Hematopoietic multipotent progenitor cell treated with erythropoietin and hydrocortisone succinate and interleukin-3 and kit ligand, for 17 days (in vitro differentiated cells): ENCODE data around the gene CREBZF.

Experiments
- DNase-seq: peaks from one replicate; pipeline ENCODE4 v3.0.0-alpha.2; 2015; ENCODE audit warnings: low spot score

Gene CREBZF, protein sequence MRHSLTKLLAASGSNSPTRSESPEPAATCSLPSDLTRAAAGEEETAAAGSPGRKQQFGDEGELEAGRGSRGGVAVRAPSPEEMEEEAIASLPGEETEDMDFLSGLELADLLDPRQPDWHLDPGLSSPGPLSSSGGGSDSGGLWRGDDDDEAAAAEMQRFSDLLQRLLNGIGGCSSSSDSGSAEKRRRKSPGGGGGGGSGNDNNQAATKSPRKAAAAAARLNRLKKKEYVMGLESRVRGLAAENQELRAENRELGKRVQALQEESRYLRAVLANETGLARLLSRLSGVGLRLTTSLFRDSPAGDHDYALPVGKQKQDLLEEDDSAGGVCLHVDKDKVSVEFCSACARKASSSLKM

DNA sequence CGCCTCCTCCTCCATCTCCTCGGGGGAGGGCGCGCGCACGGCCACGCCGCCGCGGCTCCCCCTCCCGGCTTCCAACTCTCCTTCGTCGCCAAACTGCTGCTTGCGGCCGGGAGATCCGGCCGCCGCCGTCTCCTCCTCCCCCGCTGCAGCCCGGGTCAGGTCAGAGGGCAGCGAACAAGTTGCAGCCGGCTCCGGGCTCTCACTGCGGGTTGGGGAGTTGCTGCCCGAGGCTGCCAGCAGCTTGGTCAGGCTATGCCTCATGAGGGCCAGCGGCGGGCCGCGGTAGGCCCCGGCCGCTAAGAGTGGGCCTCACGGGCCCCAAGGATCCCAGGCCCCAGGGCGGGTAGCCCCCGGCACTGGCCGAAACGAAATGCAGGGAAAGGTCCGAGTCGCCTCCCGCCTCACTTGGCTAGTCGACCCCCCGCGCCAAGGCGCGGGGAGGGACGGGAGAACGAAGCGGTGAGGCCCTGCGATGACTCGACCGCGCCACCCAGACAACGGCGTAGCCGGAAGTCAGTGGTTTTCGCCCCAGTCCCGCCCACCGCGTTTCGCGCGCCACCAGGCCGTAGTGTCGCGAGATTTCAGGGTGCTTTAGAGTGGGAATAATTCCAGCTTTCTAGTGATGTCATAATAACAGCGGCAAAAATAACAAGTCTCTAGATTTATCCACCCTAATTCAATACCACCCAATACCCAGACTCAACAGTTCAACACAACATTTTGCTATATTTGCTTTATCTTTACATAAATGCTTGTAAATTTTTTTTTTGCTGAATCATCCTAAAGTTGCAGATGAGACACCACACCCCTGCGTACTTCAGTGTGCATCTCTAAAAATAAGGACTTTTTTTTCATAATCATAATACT, at the start of gene CREBZF:
TSS of gene CREBZF (minus strand) at position 515 of the 867 bp plus-strand sequence. CDS start at position 261, 254 bp downstream.
- peak; percentile 97 for DNase-seq

- no peak for DNase-seq
These were observed 48.0 kb upstream of the CREBZF start for GRCh38 chr11:85712953-85713352.

DNA sequence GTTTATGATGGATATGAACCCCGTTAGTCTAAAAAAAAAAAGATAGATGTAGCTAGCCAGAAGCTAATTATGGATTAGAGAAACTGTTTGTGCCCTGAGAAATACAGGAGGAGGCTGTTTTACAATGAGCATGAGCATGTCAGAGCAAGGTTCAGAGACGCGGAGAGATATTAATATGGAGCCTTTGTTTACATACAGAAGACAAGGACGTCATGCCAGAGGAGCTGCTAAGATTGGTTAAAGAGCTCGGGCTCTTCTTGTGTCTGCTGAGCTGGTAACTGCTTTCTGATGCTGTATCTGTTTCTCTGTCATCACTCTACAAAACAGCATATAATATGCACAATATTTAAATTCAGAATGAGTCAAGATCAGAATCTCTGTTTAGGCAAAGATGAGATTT, 46.0 kb upstream of the CREBZF start:
- DNase-seq = no peak

DNA sequence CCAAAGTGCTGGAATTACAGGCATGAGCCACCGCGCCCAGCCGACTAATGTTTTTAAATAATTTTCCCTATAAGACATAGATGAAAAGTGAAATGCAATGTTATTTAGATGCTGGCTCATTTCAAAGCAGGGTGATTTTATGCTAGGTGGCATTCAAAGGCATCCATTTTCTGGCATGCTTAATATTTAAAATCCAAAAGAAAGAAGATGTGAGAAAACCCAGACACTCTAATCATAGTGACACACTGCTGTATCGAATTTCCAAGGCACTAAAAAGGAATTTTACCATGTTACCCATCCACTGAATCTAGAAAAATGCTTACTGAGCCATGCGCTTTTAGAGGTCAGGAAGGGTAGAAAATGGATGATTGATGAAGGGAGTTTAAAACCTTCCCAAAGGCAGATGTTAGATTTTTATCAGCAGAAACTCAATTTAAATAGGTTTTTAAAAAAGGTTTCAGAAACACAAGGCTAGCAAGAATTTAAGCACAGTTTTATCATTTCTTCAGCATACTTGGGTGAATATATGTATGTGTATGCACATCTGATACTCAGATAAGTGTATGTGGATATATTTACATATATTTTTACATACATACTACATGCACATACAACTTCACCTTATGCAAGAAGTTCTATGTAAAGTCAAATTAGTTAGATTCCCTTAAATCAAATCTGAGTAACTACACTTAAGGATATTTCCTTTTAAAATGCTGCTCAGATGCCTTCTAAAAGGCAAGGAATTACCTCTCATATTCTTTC, 45.2 kb upstream of the CREBZF start:
- no peak for DNase-seq

DNA sequence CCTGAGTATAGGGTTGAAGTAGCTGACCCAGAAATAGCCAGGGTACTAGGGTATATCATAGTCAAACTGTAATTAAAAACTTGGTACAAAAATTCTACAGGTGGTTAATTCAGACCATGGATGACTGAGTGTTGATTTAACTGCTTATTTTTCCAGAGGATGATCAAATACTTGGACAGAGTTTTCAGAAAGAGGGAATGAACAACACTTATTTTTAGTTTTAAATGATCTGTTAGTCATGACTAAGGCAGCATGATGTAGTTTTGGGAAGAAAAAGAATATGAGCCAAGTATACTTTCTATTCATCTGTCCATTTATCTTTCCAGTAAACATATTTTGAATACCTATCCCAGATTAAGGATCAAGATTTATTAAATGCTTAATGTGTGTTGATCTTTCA, 40.9 kb upstream of the CREBZF start:
- DNase-seq = no peak

GRCh38 chr11:85704967-85705366, 40.0 kb upstream of the CREBZF start:
- no peak for DNase-seq

GRCh38 chr11:85699957-85700741, 35.2 kb upstream of the CREBZF start:
- no peak for DNase-seq

DNA sequence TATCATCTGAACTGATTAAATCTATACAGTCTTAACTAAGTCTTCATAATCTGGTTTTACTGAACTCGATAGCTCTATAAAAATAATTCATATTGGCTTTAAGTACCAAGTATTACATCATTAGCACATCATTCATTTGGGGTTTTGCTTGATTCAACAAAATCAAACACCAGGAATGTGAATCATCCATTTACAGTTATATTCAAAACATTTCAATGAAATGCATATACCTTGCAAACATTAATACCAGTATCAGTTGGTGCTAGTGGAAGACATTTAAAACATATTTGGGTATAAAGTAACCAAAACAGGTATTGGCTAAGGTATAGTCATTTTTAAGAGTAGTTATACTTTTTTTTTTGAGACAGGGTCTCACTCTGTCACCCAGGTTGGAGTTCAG, 33.3 kb upstream of the CREBZF start:
- no peak for DNase-seq

DNA sequence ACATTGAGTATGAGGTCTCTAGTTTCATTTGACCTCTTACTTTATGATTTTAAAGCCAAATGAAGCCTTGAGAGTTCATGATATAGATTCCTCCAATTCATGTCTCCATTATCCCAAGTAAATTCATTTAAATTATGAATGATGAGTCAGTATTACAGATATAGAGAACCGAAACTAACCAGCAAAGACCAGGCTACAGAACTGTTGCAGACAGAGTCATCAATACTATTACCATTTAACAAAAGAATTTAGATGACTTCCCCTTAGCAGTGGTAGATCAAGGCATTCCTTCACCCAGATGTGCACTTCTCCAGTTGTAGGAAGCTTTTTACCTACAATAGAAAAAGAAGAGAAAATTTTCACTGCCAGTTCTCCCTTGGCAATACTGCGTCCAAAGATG, 32.8 kb upstream of the CREBZF start:
- no peak for DNase-seq

DNA sequence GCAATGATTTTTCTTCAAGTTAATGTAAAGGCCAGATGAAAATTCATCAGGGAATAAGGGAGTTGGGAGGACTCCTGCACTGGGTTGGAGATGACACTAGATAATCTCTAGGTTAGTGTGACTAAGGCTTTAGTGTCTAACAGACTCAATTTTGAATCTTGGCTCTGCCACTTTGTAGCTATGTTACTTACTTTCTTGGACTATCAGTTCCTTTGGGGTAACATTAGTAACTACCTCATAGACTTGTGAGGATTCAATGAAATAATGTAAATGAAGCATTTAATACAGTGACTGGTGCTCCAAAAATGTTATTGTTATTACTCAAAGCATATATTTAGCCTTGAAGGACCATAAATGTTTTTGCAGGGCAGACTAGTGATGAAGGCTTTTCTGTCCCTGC, 30.6 kb upstream of the CREBZF start:
- DNase-seq = no peak

DNA sequence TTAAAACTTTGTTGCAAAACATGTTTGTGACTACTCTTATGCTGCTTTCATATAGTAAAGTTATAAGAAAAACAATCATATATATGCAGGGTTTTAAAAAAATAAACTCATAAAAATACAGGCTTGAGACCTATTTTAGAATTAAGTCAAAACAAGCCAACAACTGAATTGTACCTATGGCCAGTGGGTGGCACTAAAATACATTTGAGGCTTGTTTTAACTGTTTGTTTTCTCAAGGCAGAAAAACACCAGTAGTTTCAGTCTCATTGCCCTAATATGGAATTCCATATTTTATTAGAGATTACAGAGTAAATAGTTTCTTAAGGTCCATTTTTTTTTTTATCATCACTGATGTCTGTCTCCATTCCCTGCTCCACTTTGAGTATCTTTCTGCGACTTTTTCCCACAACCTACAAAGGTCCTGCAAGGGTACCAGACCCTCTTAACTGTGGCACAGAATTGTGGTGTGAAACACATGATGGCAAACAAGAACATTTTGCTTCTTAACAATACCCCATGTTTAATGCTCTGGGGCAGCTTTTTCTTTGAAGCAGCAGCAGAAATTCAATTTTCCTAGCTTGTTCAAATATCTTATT, 29.6 kb upstream of the CREBZF start:
- DNase-seq = peak; percentile 19

- DNase-seq = no peak
These were observed 21.0 kb upstream of the CREBZF start, which contains the start of gene CCDC89 for GRCh38 chr11:85685820-85686459. Gene CCDC89, minus strand, starts transcription at chr11:85686195. Its CDS starts 65 bp downstream, at chr11:85686130.

DNA sequence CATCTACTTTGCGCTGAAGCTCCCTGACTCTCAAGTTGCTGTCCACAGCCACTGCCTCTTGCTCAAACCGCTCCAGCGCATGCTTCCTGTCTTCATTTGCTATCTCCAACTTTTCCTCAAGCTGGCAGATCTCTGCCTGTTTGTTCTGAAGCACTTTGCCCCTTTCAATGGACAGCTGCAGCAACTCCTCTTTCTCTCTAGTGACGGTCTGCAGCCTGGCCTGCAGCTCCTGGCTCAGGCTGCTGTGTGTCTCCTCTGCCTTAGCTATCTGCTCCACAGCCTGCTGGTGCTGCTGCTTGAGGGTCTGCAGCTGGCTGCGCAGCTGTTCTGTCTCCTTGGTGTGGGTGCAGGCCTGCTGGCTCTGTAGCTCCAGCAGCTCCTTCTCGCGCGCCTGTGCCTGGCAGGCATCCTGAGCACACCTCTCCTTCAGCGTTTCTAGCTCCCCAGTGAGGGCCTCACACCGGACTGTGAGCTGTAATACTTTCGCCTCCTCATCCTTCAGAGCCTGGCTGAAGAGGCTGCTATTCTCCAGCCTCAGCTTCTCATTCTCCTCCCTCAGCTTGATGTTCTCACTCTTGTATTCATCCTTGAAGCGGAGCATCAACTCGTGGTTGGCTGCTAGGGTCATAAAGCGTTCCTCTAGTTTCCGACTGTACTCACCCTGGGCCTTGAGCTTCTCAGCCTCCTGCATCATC, 20.3 kb upstream of the CREBZF start:
- DNase-seq = no peak

- DNase-seq = no peak
These were observed 17.7 kb upstream of the CREBZF start for GRCh38 chr11:85682330-85683305.

DNA sequence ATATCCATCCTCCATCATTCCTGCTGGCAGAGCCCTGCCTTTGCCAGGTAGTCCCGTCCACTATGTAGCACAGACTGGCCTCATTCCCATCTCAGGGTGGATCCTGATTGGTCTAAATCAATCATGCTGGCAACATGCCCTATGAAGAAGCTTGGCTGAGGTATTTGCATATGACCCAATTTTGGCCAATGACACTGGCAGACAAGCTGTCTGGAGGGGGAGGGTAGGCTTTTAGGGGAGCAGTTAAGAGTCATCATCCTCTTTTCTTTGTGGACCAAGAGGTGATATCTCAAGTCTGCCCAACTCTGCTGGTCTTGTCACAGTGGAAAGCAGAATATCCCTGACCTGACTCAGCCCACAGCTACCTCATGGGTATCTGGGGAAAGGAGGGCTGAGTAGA, 16.0 kb upstream of the CREBZF start:
- DNase-seq = no peak

GRCh38 chr11:85679576-85679975, 14.6 kb upstream of the CREBZF start:
- DNase-seq = no peak

- no peak for DNase-seq
These were observed 8.5 kb upstream of the CREBZF start for GRCh38 chr11:85673393-85673792.

- no peak for DNase-seq
These were observed 7.4 kb upstream of the CREBZF start for GRCh38 chr11:85672105-85672902.
